GM12878 (cell line): ENCODE results near the gene IFIT3. TPM values are rescaled to one million over a fixed set of nuclear protein-coding genes. Genes with fewer than 3 reads are reported as not detected.
A peak's percentile ranks its signal among the peaks of the same experiment; 100 is the strongest.

ENCODE experiments used
- ATF2 ChIP-seq: IDR thresholded peaks from 2 replicates; pipeline ENCODE4 v1.6.1; 2012; ENCODE audit warnings: low read length, inconsistent platforms
- CREB1 ChIP-seq: IDR thresholded peaks from 2 replicates; pipeline ENCODE4 v1.6.1; 2012; ENCODE audit warnings: low read depth, mild to moderate bottlenecking, inconsistent platforms
- DPF2 ChIP-seq: fragments of 450-650 bp; IDR thresholded peaks from 2 replicates; pipeline ENCODE4 v1.6.1; 2017; ENCODE audit warnings: mild to moderate bottlenecking
- EP300 ChIP-seq, 2 experiments: fragments of 150-350 bp in 1 of 2; IDR thresholded peaks; 2 replicates each; pipeline ENCODE4 v1.6.1; 2011 to 2012; ENCODE audit warnings: low read depth in 2 of 2, low read length in 2 of 2, borderline replicate concordance in 1 of 2, improper control_type of control experiment in 1 of 2, inconsistent platforms in 1 of 2; ENCODE audit not compliant: control insufficient read depth in 1 of 2
- IRF3 ChIP-seq: fragments of 450-650 bp; IDR thresholded peaks from 2 replicates; pipeline ENCODE4 v1.6.1; 2014; ENCODE audit warnings: mild to moderate bottlenecking
- IRF4 ChIP-seq: IDR thresholded peaks from 2 replicates; pipeline ENCODE4 v1.6.1; 2011; ENCODE audit warnings: low read depth, low read length
- MAX ChIP-seq: IDR thresholded peaks from 2 replicates; pipeline ENCODE4 v1.6.1; 2012; ENCODE audit warnings: low read depth, low read length, improper control_type of control experiment
- PAX5 ChIP-seq: IDR thresholded peaks from 2 replicates; pipeline ENCODE4 v1.6.1; 2011; ENCODE audit warnings: low read depth, low read length, borderline replicate concordance
- PML ChIP-seq: IDR thresholded peaks from 2 replicates; pipeline ENCODE4 v1.6.1; 2012; ENCODE audit warnings: low read length, inconsistent platforms
- SKIL ChIP-seq: fragments of 450-650 bp; IDR thresholded peaks from 2 replicates; pipeline ENCODE4 v1.6.1; 2017; ENCODE audit warnings: mild to moderate bottlenecking, low read depth, inconsistent platforms; ENCODE audit not compliant: poor library complexity, severe bottlenecking
- WRNIP1 ChIP-seq: IDR thresholded peaks from 2 replicates; pipeline ENCODE4 v1.6.1; 2011; ENCODE audit warnings: low read depth, low read length, improper control_type of control experiment, borderline replicate concordance
- YBX1 ChIP-seq: fragments of 450-650 bp; IDR thresholded peaks from 2 replicates; pipeline ENCODE4 v1.6.1; 2016; ENCODE audit warnings: antibody characterized with exemption
- ZBTB11 ChIP-seq: fragments of 450-650 bp; formaldehyde crosslinking; IDR thresholded peaks from 2 replicates; pipeline ENCODE4 v1.5.0; 2022; ENCODE audit warnings: mild to moderate bottlenecking, missing genetic modification characterization
- polyA plus RNA-seq, 11 experiments: library from polyadenylated mRNA; depleted of rRNA in 4 of 11; unstranded in 6 of 11; stranded (reverse) in 5 of 11; fragments of >200 nt; fragmentation: Nextera tagmentation in 4 of 11; fragmentation: Illumina TruSeq in 1 of 11; extraction: Ambion mirVana in 4 of 11; extraction: Trizol in 1 of 11; gene quantifications; 1 replicate in 1 of 11; 2 replicates in 10 of 11; pipeline versions ENCODE4 v1.2.1 to v1.2.3, GENCODE V29; 2011 to 2016; ENCODE audit warnings: inconsistent platforms in 2 of 11, missing spikeins in 2 of 11, low read depth in 1 of 11
- total RNA-seq, 4 experiments: library from RNA; depleted of rRNA in 3 of 4; stranded (reverse); fragments of >200 nt in 3 of 4; fragmentation: Illumina TruSeq in 1 of 4; extraction: Trizol in 1 of 4; gene quantifications; 2 replicates each; pipeline versions ENCODE4 v1.2.1 to v1.2.3, GENCODE V29; 2013 to 2021

The IFIT3 gene
- total and polyA plus RNA-seq, 10 of the 15 experiments (the other 5 are each of a cell fraction or from before 2014, with no cell fraction given): 27.0 to 70.2 (median 51.1) TPM

- TF ChIP-seq SKIL: peak; percentile 73
- 0 out of 4 replicates have a peak, but pooled peaks of 1 of the 2 experiments have one; percentile 7 for TF ChIP-seq EP300 (IDR thresholded peaks at IDR 0.05; ENCODE audit: borderline replicate concordance in 1 of 2, control insufficient read depth in 1 of 2, low read depth in 2 of 2, low read length in 2 of 2)
- peak; percentile 41; the same call in 1 of the 2 replicates for TF ChIP-seq DPF2
- peak; percentile 68; the same call in 1 of the 2 replicates for TF ChIP-seq ATF2
- TF ChIP-seq PAX5: 0 out of 2 replicates have a peak, but pooled peaks have one; percentile 42
- TF ChIP-seq ZBTB11 (CRISPR knock-in tag): no peak
- 0 out of 2 replicates have a peak, but pooled peaks have one; percentile 7 for TF ChIP-seq PML
- no peak for TF ChIP-seq MAX
- TF ChIP-seq IRF4: peak; percentile 93
- no peak for TF ChIP-seq IRF3
- TF ChIP-seq YBX1: no peak
- TF ChIP-seq WRNIP1: no peak
- TF ChIP-seq CREB1: 0 out of 2 replicates have a peak, but pooled peaks have one; percentile 26
Observed at GRCh38 chr10:89351412-89351779, 23.6 kb downstream of the IFIT3 start (continued).
